Activated T-cell treated with anti-CD3 and anti-CD28 coated beads for 48 hours (primary cell): ENCODE measurements around the gene CAMK2N1.
"Not testable (repeated sequence)": the region's sequence is repeated elsewhere in the genome, so short reads cannot be mapped to it uniquely, and the experiment has no call there.

Experiments
- DNase-seq: peaks from one replicate; pipeline ENCODE4 v3.0.0-alpha.2; 2020; ENCODE audit warnings: low read depth

Gene CAMK2N1

DNA sequence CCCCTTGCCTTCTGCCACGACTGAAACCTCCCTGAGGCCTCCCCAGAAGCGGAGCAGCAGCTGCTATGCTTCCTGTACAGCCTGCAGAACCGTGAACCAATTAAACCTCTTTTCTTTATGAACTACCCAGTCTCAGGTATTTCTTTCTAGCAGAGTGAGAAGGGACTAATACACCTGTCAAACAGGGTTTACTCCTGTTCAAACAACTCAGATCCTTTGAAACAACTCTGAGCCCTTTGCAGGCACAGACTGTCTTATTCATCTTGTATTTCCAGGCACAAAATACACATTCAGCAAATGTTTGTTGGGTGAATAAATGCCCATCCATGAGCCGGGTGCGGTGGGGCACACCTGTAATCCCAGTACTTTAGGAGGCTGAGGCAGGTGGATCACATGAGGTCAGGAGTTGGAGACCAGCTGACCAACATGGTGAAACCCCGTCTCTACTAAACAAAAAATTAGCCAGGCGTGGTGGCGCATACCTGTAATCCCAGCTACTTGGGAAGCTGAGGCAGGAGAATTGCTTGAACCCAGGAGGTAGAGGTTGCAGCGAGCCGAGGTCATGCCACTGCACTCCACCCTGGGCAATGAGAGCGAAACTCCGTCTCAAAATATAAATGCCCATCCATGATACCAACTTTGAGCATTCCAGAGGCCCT, 10.8 kb upstream of the CAMK2N1 start:
- not testable (repeated sequence) for DNase-seq

DNA sequence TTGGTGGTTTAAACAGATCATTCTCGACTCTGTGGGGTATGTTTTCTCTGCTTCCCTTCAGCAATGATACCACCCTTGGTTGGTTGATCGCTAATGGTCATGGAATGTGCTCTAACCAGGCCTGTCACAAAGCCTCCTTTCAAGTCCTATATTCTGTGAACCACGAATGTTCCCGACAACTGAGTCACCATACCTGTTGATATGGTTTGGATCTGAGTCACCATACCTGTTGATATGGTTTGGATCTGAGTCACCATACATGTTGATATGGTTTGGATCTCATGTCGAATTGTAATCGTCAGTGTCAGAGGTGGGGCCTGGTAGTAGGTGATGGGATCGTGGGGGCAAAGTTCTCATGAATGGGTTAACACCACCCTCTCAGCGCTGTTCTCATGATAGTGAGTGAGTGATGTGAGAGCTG, 10.2 kb upstream of the CAMK2N1 start:
- DNase-seq = no peak

DNA sequence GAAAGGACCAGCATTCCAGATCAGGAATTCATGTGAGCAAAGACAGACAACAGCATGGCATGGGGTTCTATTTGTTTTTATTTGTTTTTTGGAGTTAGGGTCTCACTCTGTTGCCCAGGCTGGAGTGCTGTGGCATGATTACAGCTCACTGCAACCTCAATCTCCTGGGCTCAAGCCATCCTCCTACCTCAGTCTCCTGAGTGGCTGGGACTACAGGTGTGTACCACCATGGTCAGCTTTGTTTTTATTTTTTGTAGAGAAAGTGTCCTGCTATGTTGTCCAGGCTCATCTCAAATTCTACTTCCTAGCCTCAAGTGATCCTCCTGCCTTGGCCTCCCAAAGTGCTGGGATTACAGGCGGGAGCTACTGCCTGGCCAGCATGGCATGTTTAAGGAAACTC, 9.7 kb upstream of the CAMK2N1 start:
- no peak for DNase-seq

DNA sequence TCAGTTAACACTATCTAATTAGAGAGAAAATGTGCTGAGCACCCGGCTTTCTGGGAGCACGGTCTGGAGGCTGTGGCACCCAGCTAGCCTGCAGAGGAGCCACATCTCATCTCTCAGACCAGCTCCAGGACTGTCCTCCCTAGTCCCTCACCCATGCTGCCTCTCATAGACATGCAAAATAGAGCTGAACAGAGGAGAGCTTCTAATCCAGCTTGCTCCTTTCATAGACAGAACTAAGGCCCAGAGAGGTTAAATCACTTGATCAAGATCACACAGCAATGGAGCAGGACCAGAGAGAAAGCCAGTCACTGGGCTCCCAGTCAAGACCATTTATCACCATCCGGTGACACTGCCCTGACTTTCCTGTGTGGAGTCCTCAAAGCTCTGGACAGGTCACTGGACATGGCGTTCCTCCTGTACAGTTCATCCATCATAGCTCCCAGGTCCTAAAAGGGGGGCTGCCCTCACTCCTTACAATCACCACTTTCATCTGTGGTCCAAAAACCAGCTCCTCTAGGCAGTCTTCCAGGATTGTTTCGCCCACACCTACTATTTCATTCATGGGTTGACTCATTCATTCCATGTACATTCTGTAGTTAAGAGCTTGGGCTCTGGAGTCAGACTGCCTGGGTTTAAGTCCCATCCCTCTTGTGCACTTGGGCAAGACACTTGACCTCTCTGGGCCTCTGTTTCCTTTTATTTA, 8.8 kb upstream of the CAMK2N1 start:
- no peak for DNase-seq

DNA sequence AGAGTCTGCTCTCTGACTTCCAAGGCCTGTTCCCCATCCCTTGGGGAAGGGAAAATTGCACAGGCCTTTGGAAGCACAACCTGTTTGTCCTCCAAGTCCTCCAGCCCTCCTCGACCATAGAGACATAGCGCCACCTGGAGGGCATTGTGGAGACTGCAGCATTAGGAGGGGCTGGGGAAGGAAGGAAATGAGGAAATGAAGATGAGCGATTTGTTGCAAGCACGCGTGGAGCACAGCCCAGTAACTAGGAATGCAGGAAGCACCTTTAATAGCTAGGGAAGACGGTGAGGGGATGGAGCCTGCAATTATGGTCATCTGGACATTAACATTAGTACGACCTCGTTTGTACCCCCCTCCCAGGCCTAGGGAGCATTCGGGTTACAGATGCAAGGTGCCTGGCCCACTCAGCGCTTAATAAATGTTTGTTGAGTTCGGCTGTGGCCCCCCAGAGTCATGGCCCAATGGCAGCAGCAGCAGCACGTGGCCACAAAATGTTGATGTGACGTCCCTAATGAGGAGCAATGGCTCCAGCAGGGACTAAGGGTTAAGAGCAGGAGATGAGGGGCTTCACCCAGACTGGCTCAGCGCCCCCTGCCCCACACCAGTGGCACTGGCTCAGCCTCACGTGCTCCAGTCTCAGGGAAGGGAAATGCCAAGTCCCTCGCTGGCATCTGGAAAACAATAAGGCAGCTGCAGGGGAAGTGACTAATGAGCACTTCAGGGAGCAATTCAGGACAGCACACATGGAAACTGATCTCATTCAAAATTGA, 8.0 kb upstream of the CAMK2N1 start:
- peak; percentile 73 for DNase-seq

DNA sequence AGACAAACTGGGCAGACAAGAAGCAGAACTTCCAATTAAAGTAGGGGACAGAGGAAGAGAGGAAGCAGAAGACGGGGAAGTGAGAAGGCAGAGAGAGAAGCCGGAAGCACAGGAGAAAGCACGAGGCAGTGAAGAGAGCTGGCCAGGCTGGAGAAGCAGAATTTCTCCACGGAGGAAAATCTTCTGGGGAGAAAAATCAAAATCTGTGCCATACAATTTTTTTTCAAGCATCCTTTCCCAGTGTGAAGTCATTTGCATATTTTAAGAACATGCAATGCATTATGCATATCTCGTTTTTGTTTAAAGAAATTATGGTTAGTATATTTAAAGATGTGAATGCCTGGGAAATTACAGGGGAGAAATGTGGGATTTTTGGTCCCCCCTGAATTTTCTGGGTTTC, 7.3 kb upstream of the CAMK2N1 start:
- DNase-seq = no peak

DNA sequence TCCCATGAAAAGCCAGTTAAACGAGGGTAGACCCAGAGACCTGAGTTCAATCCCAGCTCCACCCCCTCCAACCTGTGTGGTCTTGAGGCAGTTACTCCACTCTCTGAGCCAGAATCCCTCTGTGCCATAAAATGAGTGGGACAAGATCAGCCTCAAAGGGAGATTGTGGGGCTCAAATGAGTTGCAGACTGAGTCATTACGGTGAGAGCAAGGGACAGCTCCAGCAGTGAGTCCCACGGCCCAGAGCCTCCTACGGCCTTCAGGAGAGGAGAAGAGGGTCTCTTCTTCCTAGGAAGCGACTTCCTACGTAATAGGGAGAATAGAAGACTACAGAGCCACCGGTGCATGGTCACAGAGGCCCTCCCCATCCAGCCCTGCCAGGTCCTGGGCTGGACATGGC, 6.7 kb upstream of the CAMK2N1 start:
- DNase-seq = no peak

DNA sequence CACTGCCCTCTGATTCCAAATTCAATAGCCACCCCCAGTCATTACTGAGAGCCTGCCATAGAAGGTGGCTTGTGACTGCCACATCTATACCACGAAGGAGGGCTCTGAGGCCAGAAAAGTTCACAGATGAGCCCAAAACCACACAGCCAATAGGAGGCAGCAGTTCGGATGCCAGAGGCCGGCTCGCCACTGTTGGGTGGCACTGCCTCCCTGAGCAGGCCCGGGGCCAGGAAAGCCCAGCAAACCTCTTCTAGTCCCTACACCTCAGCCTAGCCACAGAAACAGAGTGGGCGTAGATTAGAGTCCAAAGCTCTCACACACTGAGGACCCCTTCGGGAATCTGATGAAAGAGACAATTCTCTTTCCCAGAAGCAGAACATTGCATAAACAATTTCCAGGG, 5.9 kb upstream of the CAMK2N1 start:
- DNase-seq = no peak

DNA sequence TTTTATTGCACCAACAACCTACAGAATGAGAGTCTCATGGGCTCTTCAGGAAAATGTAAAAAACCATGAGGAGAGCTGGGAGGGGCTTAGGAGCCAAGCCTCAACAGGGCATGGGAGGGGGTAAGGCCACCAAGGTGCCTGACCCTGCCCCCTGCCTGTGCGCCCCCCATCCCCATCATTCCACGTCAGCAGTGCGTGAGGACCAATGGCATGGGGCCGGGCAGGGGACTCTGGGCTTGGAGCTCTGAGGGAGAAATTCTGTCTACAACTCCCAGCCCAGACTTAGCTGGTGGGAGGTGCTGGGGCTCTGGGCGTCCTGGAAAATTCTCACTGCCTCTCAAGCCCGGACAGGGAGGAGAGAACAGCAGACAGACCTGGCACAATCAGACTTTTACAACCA, 5.2 kb upstream of the CAMK2N1 start:
- DNase-seq = no peak

DNA sequence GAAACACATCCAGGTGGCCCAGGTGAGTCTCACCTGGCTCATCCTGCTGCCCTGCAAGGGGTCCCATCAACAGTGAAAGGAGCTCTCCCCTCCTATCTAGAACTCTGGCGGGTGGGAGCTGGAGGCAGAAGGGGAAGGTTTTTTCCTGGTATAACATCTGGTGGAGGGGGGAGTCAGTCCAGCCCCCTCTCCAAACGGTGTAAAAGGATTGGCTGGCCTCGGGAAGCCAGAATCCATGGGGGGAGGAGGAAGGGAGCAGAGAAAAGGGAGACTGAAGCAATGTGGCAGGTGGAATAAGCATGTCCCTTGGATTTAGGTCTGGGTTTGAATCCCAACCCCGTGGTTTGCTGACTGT, 1.2 kb upstream of the CAMK2N1 start:
- DNase-seq = no peak

DNA sequence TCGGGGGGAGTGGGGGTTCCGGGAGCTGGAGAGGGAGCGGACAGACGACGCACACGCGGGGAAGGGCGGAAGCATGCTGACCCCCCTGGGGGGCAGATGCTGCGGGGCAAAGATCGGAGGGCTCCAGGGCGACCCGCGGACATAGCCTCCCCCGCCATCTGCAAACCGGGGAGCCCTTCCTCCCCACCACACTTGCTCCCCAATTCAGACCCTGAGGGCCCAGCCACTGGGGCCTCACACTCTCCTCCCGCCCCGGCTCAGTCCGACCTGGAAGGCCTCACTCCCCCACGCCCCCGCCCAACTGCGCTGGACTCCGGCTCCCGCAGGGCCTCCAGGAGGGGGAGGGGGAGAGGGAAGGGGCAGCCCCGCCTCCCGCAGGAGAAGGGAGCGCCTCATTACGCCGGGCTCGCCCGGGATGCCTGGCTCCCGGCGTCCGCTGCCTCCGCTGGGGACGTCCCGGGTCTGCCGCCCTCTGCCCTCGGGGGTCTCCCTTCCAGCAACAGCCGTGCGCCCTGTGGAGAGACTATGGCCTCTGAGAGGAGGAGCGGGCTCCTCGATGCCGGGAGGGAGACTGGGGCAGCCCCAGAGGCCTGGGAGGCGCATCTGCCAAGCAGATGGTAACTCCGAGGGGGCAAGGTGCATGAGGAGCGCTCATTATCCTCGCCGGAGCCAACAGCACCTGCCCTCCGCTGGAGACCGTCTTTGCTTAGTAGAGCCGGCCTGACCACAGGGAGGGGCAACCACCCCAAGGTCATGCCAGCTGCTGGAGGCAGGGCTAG, 636 bp upstream of the CAMK2N1 start:
- no peak for DNase-seq

DNA sequence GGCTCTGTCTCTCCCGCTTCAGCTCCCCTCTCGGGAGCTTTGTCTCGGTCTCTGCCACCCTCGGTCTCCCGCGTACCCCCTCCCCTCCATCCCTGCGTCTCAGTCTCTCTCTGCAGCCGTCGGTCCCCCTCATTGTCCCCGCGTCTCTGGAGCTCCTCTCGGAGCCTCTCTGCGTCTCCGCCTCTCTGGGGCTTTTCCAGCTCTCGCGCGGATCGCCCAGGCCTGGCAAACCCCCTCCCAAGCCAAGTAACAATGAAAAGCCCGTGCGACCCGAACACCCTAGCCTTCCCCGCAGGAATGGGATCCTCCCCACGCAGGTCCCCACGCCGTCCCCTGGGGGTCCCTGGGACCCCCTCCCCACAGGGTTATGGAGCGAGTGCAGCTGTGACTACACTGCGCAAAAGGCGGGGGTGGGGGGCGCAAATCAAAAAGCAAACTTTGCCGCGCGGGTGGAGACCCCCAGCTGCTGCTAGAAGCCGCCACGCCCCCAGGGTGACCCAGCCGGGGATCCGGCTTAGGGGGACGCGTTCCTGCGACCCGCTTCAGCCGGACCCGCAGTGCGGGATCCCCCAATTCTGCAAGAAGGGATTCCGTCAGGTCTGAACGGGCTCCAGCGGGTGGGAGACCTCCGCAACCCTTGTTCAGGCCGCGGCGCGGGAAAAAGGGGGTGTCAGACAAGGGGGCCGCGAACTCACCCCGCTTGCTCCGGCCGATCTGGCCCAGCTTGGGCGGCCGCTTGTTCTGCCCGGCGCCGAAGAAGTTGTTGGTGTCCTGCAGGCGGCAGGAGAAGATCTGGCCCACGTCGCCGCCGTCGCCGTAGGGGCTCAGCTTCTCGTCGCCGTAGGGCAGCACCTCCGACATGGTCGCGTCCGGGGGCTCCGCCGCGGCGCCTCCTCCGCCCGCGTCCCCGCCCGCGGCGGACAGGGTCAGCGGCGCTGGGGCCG, 1.2 kb downstream of the CAMK2N1 start:
- DNase-seq = no peak

DNA sequence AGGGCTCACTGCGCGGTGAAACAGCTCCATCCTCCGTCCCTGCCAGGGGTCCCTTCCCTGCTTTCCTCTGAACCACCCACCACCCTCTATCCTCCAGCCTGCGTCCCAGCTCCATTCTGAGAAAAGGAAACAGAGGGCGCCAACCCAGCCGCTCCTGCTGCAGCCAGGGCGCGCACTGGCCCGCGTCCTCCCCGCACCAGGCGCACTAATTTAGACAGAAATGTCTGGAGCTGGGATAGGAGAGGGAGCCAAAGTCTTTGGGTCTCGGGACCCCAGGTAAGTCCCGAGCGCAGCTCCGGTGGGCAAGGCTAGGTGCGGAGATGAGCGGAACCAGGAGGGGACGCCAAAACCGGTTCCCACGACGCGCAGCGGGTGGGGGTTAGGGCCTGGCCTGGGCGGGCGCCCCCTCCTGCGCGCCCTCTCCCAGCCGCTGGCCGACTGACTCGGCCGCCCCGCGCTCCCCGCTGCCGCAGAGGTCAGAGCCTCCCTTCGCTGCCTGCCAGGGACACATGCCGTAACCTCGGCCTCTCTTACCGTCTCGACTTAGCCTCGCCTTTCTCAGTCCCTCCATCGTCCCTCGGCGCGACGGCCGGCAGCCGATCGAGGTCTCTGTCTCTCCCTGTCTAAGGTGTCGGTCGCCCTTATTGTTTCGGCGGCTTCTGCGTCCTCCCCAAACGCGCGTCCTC, 2.0 kb downstream of the CAMK2N1 start:
- no peak for DNase-seq

DNA sequence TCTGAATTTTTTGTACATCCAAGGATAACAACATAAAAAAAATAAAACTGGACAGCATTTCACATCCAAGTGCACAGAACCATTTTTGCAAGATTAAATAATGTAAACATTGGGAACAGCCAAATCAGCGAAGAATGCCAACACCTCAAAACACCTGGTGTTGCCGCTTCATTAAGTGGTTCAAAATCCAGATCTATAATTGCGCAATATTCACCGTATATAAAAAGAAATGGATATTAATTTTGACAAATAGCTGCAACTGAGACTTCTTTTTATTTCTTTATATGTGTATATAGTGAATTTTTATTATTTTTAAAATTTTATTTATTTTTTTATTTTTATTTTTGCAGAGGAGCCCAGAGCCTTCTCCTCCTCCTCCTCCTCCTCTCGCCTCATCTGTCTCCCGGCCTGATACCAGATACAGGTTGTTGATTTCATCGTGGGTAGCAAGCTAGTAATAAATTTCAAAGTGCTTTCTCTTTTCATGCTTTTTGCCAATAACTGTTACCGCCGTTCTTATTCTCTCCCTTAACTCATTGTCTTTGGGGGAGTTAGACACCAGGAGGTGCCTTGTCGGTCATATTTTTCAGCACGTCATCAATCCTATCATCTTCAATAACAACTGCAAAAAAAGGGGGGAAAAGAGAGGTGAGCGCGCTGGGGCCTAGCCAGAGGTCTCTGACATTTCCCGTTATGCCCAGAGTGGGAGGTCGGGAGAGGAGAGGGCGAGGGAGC, 2.7 kb downstream of the CAMK2N1 start:
- no peak for DNase-seq

DNA sequence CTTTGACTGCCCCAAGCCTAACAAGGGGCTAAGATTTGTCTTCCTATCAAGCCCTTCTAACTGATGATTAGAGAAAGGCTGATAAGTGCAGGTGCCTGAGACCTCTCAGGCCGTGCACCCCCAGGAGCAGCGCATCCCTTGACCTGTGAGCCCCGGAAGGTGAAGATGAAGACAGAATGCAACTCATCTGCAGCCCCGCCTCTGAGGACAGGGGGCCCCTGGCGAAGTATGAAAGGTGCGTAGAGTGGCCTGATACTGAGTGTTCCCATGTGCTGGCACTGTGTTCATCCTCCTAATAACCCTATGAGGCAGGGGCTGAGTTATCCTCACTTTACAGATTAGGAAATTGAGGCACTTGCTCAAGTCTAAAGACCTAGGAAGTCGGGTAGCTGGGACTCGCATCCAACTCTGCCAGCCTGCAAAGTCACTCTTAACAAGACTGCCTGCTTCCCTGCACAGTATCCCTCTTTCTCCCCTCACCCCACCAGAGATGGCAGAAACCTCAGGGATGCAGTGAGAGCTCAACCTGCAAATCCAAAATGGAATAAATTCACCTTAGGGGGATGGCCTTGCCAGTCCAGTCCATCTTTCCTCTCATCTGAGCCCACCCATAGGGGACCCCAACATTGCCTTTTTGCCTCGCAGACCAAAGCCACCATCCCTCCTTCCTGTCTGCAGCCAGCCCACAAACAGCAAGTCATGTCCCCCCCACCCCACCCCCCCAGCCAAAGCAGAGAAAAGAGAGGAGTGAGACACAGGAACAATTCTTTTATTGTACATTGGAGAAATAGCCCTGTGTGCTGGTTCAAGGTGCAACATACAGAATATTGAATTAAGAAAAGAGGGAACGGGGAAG, 4.1 kb downstream of the CAMK2N1 start:
- no peak for DNase-seq

DNA sequence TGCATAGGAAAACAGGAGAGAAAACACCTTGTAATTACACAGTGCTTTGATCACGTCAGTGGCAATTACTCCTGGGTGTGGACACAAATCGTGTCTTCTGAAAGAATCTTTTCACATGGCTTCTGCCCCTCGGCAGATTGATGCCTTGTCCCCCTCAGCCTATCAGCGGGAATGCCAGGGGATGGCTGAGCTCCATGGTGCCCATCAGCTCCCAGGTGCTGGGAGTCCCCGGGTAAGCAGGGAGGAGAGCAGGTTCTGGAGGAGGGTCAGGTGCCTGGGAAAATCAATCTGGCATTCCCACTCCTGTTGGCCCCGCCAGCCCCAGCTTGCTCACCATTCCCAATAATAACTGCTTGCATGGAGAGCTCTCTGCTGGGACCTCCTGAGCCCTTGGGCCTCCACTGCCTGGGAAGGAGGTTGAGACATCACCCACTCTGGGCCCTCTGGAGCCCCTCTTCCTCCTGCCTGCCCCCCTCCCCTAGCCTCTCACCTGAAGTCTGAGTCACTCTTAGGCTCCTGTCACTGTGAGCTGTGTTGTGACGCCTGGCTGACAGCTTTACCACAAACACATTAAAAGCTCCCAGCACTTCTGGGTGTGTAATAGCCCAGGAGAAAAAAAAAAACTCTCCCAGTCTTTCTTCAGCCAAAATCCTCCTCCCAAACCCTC, 4.9 kb downstream of the CAMK2N1 start:
- DNase-seq = no peak

DNA sequence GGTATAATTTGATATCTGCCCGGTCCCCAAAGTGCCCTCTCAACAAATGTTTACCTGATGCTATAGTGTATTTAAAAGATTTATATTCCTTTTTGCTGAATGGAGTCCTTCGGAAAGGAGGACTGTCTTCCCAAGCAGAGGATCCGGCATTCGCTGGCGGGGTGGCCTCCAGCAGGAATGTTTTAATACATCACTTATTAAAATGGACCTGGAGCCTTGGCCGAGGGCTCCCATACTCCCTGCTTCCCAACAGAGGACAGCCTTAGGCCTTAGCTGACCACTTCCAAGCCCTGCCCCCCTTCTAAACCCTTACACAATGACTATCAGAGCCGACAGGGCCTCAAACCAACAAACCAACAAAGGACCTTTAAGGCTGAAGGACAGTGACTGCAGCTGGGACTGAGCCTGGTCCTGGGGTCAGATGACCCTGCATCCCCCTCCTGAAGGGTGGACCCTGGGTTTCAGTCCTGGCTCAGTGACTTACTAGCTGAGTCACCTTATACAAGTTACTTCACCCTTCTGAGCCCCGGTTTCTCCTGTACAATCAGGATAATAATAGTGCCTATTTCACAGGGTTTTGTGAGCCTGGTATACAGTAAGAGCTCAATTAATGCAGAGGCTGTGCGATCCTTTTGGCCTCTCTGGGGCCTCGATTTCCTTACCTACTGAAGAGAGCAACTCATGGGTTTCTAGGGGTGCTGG, 5.6 kb downstream of the CAMK2N1 start:
- DNase-seq = no peak

DNA sequence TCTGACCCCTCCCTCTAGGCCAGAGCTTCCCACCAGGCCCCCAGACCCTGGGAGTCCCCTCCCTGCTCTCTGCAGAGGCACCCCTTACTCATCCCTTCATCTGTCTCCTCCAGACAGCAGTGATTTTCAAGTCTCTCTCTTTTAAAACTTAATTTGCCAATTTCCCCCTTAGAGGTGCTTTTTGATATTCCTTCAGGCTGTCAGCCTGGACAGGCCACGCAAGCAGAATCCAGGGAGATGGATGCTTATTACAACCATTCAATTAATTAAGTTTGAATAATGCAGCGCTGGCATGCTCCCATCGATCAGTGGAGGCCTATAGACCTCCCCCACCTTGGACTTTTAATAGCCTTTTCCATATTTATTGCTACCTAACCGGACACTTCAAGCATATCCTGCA, 6.2 kb downstream of the CAMK2N1 start:
- DNase-seq = no peak
